GM10847 (cell line): ENCODE measurements around the gene CALHM6.

Experiments
- POLR2A ChIP-seq: IDR thresholded peaks from 2 replicates; pipeline ENCODE4 v1.6.1; 2011; ENCODE audit not compliant: insufficient read length; ENCODE audit errors: extremely low read depth

The CALHM6 gene

DNA sequence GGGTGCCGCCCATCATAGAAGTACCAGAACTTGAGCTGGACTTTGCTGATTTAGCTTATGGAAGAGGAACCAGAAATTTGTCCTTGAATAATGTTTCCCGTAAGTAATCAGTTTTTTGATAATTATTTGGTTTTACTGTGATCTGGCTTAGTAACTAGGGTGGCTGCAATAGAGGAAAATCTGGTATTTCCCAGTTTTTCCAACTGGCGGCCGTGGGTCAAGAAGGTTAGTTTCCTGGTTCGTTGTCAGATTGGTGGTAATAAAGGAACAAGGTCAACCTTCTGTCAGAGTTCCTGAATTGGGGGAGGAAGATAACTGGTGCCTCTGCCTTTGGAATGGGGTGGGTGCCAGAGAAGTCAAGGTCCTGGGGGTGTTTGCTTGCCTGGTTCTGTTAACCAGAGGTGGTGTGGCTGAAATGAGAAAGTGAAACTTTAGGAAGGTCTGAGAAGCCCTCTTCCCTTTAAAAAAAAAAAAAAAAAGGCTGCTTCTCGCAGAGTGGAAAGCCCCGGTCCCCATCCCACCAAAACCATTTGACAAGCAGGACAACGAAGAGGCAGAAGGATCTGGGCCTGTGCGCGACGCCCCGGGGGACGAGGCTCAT is at the start of gene CALHM6:
Gene CALHM6 (plus strand): TSS at position 45 of the 601 bp plus-strand sequence. CDS start 555 bp downstream, at position 600.
- TF ChIP-seq POLR2A: no peak

DNA sequence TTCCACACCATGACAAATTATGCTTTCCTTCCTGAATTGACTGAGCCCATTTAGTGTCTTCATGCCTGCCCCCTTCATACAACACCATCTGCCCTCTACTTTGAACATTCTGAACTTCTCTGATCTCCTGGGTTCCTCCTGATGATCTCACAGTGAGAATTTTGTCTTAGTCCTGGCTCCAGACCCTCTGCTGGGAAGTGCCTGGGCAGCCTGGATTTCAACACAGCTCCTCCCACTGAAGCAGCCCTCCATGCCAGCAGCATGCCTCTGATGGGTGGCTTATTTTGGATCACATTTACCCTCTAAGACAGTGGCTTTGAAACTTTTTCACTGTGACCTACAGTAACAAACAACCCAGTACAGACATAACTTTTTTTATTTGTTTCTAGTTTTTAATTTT is 48.9 kb upstream of the CALHM6 start:
- TF ChIP-seq POLR2A: no peak

DNA sequence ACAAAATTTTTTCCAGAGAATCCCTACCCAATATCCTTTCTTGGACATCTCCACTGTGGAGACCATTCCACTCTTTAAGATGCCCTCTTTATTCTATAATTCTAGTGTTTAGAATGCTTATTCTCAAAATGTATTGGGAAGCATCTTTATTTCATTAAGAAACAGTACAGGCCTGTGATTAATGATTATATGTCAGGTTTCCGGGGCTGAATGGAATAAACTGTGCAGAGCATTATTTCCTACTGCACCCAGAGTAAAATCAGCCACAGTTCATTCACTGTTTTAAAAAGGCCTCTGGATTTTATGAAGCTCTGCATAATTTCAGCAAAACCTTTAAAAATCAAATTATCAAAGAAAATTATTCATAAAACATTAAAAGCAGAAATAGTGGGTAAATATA is 47.8 kb upstream of the CALHM6 start:
- TF ChIP-seq POLR2A: no peak

DNA sequence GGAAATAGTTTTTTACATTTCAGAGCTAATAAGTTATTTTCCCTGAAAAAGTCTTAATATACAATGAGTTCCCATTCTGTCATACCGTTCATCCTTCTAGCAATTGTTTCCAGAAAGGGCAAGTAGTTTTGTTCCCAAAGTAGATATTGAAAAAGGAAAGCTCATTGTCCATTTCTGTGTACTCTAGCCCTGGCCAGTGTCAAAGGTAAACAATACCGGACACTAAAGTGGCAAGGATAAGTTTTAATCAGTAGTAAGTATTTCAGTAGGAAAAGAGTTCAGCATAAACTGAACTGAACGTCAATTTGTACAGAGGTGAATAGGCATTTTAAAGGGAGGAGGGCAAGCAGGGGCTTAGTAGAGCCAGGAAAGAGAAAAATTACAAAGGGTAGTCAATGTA is 43.5 kb upstream of the CALHM6 start:
- TF ChIP-seq POLR2A: no peak

DNA sequence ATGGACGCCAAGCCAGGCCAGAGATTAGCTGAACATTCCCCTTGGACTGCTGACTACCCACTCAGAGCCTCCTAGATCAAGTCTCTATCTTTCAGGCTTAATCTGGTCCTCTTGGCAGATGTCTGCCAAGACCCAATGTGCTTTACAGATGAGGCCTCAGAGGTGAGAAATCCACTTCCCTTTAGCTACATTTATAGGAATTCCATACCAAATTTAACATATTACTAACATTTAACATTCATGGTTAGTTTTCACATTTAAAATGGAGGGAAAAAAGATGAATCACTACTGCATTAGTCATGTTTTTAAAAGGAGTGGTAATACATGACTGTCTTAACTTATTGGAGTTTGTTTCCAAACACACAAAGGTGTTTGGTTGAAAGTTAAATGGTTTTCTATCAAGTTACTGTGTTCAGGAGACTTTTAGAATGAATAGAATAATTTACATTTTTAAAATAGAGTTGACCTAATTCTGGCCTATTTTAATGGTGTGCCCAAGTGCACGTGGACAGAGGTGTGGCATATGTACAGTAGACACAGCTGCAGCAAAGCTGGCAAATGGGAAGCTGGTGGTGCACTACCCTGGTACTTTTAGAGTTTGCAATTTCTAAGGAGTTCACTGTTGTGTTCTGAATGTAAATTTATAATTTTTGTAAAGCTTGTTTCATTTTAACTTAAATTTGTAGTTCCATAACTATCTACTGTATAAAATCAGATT is 41.9 kb upstream of the CALHM6 start:
- no peak for TF ChIP-seq POLR2A

DNA sequence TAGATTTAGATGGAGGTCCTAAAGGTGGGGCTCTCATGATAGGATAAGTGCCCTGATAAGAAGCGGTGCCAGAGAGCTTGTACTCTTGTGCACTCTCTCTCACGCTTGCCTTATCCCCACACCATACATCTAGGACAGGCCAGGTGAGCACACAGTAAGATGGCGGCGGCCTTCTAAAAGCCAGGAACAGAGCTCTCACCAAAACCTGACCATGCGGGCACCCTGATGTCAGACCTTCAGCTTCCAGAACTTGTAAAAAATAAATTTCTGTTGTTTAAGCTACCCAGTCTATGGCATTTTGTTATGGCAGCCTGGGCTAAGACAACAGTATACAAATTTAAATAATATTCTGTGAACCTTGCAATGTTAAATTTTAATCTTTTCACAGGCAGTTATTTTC is 40.8 kb upstream of the CALHM6 start:
- TF ChIP-seq POLR2A: no peak

DNA sequence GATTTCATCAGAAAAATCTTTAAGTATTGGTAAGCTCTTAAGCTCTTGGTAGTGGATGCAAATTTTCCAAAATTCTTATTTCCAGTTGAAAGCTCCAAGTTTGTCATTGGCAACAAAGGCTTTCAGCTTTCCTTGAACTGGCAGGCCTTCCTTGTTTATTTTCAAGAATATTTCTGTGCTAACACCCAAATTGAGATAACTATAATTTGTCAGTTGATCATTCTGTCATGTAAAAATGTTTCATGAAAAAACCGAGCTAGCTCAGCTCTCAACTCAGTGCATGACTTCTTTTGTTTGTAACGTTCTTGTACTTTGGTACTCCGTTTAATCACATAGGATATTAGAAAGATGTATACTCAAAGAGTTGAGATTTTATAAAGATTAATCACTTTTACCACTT is 38.9 kb upstream of the CALHM6 start:
- no peak for TF ChIP-seq POLR2A

DNA sequence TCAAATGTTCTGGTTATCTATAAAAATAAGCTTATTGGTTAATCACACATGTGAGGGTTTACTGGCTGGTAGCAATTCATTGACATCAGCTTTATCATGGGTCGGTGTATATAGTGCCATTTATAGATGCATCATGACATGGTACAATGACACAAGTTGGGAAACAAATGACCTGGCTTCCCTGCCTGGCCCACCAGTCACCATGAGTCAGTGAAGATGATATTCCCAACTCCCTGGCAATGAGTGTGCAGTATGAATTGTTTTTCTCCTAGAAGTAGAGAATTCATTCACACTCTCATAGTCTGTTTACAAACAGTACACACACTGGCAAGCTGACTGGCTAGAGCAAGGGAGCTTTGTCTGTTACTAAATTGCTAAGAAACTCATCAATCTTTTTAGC is 37.2 kb upstream of the CALHM6 start:
- TF ChIP-seq POLR2A: no peak

GRCh38 chr6:116426551-116426950 is 34.6 kb upstream of the CALHM6 start:
- no peak for TF ChIP-seq POLR2A

GRCh38 chr6:116429111-116429510 is 32.1 kb upstream of the CALHM6 start:
- no peak for TF ChIP-seq POLR2A

DNA sequence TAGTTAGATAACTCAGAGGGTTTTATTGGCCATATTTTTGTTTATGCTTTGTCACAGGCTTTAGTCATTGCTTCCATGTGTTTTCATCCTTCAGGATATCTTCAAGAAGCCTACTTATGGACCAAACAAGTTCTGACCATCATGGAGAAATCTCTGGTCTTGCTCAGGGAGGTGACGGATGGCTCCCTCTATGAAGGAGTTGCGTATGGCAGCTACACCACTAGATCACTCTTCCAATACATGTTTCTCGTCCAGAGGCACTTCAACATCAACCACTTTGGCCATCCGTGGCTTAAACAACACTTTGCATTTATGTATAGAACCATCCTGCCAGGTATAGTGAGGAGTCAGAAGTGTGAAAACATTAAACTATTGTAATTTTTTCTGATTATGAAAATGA is 30.3 kb upstream of the CALHM6 start:
- no peak for TF ChIP-seq POLR2A

- no peak for TF ChIP-seq POLR2A
Measured at GRCh38 chr6:116431964-116432595, 29.1 kb upstream of the CALHM6 start.

DNA sequence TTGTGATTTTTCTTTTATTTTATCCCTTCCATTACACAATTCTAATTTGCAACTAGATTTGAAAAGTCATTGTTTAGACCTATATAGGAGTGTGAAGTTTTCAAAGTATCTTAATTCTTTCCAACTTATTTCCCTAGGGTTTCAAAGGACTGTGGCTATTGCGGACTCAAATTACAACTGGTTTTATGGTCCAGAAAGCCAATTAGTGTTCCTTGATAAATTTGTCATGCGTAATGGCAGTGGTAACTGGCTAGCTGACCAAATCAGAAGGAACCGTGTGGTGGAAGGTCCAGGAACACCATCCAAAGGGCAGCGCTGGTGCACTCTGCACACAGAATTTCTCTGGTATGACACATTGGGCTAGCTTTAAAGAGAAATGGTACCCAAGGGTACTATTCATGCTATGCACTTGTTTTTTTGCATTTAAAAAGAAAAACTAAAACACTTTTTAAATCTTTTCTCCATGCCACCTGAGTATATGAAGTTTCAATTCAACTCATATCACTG is 27.9 kb upstream of the CALHM6 start:
- no peak for TF ChIP-seq POLR2A

GRCh38 chr6:116434056-116434725 is 27.0 kb upstream of the CALHM6 start:
- TF ChIP-seq POLR2A: no peak

GRCh38 chr6:116436586-116436985 is 24.6 kb upstream of the CALHM6 start:
- TF ChIP-seq POLR2A: no peak

GRCh38 chr6:116437656-116438055 is 23.5 kb upstream of the CALHM6 start:
- no peak for TF ChIP-seq POLR2A
